ENCODE results near the gene FOXP2.

The FOXP2 gene

DNA sequence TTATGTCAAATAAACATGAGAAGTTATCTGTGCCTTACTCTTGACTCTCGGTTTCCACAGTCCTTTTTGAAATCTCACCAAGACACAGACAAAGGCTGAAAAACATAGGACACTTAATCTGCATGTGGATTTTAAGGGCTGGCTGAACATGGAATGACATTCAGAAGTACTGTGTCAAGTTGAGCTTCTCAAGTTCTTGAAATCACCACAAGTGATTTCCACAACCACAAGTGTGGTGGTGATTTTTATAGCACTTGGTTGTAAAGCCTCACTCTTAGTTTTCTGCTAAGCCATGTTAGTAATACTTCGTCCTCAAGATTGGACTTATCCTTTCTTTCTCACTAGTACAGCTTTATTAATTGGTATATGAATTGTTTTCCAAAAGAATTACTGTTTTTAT lies 29.6 kb downstream of the FOXP2 start:
- H3K4me2 ChIP-seq (ENCODE audit: low read length), result no peak overlapping the region
- TF ChIP-seq, protein P1, sequence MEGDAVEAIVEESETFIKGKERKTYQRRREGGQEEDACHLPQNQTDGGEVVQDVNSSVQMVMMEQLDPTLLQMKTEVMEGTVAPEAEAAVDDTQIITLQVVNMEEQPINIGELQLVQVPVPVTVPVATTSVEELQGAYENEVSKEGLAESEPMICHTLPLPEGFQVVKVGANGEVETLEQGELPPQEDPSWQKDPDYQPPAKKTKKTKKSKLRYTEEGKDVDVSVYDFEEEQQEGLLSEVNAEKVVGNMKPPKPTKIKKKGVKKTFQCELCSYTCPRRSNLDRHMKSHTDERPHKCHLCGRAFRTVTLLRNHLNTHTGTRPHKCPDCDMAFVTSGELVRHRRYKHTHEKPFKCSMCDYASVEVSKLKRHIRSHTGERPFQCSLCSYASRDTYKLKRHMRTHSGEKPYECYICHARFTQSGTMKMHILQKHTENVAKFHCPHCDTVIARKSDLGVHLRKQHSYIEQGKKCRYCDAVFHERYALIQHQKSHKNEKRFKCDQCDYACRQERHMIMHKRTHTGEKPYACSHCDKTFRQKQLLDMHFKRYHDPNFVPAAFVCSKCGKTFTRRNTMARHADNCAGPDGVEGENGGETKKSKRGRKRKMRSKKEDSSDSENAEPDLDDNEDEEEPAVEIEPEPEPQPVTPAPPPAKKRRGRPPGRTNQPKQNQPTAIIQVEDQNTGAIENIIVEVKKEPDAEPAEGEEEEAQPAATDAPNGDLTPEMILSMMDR (IDR thresholded peaks at IDR 0.05), result no peak
- H3K9me3 ChIP-seq (ENCODE audit: control insufficient read depth, low read length), result no peaks in the 10 kb centered on the region
- H3K9ac ChIP-seq, result no peak overlapping the region
- H3K36me3 ChIP-seq (ENCODE audit: control insufficient read depth, insufficient read depth, low read length), result no peaks in the 10 kb centered on the region
- no peaks in the 10 kb centered on the region for H3K79me2 ChIP-seq
- H3K4me3 ChIP-seq (ENCODE audit: low read depth, low read length), result no peak overlapping the region
- H2AFZ ChIP-seq, result no peak overlapping the region
- no peaks in the 10 kb centered on the region for H3K27me3 ChIP-seq (ENCODE audit: control insufficient read depth, insufficient read depth, low read length)
- H3K4me1 ChIP-seq, result no peaks in the 10 kb centered on the region
- H3K27ac ChIP-seq, result no peak overlapping the region

DNA sequence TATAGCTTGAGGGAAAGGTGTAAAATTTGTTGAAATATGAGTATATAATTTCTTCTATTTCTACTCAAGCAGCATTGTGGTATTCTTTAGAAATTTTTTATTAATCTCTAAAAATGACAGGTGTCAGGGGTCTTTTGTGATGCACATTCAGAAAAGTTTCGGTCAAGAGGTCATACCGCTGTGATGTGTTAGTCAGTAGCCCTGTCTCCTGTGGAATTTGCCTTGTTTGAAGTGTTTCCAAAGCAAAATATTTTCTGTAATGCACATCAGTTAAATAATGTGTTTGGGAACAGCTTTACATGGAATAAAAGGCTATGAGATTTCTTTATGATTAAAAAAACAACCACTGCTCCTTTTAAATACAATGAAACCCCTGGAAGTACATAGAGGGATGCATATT lies 35.8 kb downstream of the FOXP2 start:
- TF ChIP-seq, protein P1 (IDR thresholded peaks at IDR 0.05), result no peak
- no peak overlapping the region for H3K9ac ChIP-seq
- H3K36me3 ChIP-seq (ENCODE audit: control insufficient read depth, insufficient read depth, low read length), result no peaks in the 10 kb centered on the region
- H3K79me2 ChIP-seq, result no peaks in the 10 kb centered on the region
- H3K4me3 ChIP-seq (ENCODE audit: low read depth, low read length), result no peak overlapping the region
- no peak overlapping the region for H3K4me2 ChIP-seq (ENCODE audit: low read length)
- no peaks in the 10 kb centered on the region for H3K27me3 ChIP-seq (ENCODE audit: control insufficient read depth, insufficient read depth, low read length)
- no peaks in the 10 kb centered on the region for H3K4me1 ChIP-seq
- H2AFZ ChIP-seq, result no peak overlapping the region
- H3K27ac ChIP-seq, result no peak overlapping the region
- no peaks in the 10 kb centered on the region for H3K9me3 ChIP-seq (ENCODE audit: control insufficient read depth, low read length)

DNA sequence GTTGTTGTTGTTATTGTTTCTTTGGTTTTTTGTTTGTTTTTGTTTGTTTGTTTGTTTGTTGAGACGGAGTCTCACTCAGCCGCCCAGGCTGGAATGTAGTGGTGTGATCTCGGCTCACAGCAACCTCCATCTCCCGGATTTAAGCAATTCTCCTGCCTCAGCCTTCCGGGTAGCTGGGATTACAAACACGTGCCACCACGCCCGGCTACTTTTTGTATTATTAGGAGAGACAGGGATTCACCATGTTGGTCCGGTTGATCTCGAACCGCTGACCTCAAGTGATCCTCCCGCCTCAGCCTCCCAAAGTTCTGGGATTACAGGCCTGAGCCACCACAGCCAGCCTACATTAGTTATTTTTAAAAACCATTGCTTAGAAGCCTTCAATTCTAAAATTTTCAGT lies 45.0 kb downstream of the FOXP2 start:
- H3K36me3 ChIP-seq (ENCODE audit: control insufficient read depth, insufficient read depth, low read length), result no peaks in the 10 kb centered on the region
- no peaks in the 10 kb centered on the region for H3K79me2 ChIP-seq
- H3K27me3 ChIP-seq (ENCODE audit: control insufficient read depth, insufficient read depth, low read length), result no peaks in the 10 kb centered on the region
- H3K27ac ChIP-seq, result no peak overlapping the region
- H3K4me1 ChIP-seq, result no peaks in the 10 kb centered on the region
- no peak overlapping the region for H3K4me2 ChIP-seq (ENCODE audit: low read length)
- no peak overlapping the region for H3K4me3 ChIP-seq (ENCODE audit: low read depth, low read length)
- TF ChIP-seq, protein P1 (IDR thresholded peaks at IDR 0.05), result no peak
- H3K9me3 ChIP-seq (ENCODE audit: control insufficient read depth, low read length), result no peaks in the 10 kb centered on the region
- H2AFZ ChIP-seq, result no peak overlapping the region
- H3K9ac ChIP-seq, result no peak overlapping the region

DNA sequence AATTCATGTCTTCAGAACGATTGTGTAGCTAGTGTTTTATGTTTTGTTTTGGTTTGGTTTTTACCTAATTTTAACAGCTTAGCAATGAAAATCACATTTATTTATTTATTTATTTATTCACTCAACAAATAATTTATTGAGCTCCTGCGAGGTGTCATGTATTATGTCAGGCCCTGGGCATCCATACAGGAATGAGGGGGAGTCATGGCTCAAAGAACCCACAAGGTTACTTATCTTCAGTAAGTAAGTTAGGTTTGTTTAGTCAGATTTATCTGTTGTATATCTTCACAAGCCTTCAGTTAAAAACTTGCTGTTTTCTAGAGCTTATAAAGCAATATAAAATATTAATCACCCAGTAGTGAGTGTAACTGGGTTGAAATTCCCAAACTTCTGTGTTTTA lies 45.4 kb downstream of the FOXP2 start:
- no peak overlapping the region for H3K9ac ChIP-seq
- no peaks in the 10 kb centered on the region for H3K27me3 ChIP-seq (ENCODE audit: control insufficient read depth, insufficient read depth, low read length)
- no peak overlapping the region for H2AFZ ChIP-seq
- no peak overlapping the region for H3K4me3 ChIP-seq (ENCODE audit: low read depth, low read length)
- no peaks in the 10 kb centered on the region for H3K36me3 ChIP-seq (ENCODE audit: control insufficient read depth, insufficient read depth, low read length)
- TF ChIP-seq, protein P1 (IDR thresholded peaks at IDR 0.05), result no peak
- no peak overlapping the region for H3K27ac ChIP-seq
- H3K79me2 ChIP-seq, result no peaks in the 10 kb centered on the region
- H3K4me1 ChIP-seq, result no peaks in the 10 kb centered on the region
- H3K4me2 ChIP-seq (ENCODE audit: low read length), result no peak overlapping the region
- H3K9me3 ChIP-seq (ENCODE audit: control insufficient read depth, low read length), result no peaks in the 10 kb centered on the region

DNA sequence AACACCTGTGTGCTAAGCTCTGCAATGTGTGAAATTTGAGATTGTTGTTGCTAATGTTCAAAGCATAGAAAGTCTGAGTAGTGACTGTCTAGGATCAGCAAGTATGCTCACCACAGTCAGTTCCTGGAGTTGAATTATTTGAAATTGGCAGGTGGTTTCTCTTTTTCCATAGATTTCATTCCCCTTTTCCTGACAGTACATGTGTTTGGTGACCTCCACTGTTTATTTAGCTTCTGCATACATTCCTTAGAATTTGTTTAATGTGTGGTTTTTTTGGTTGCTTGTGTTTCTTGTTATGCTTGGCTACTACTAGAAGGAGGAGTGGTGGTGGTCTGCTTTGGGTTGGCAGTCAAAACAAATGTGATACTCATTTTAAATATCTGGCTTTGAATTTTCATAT lies 52.3 kb downstream of the FOXP2 start:
- Histone ChIP-seq H3K4me3 (ENCODE audit: low read depth, low read length) (no peak overlapping the region), H3K4me1 (no peaks in the 10 kb centered on the region), H3K36me3 (ENCODE audit: control insufficient read depth, insufficient read depth, low read length) (no peaks in the 10 kb centered on the region), H3K4me2 (ENCODE audit: low read length) (no peak overlapping the region), H2AFZ (no peak overlapping the region), H3K9me3 (ENCODE audit: control insufficient read depth, low read length) (no peaks in the 10 kb centered on the region), H3K79me2 (no peaks in the 10 kb centered on the region), H3K27ac (no peak overlapping the region), H3K9ac (no peak overlapping the region), H3K27me3 (ENCODE audit: control insufficient read depth, insufficient read depth, low read length) (no peaks in the 10 kb centered on the region)
- TF ChIP-seq, protein P1 (IDR thresholded peaks at IDR 0.05), result no peak
